Measurements from ENCODE around the gene CYP2C9.
"Not testable (repeated sequence)": the region's sequence is repeated elsewhere in the genome, so short reads cannot be mapped to it uniquely, and the experiment has no call there.

CYP2C9 gene

GRCh38 chr10:94938383-94938782, at the start of gene CYP2C9:
CYP2C9 (plus strand) TSS chr10:94938658; CDS start chr10:94938683, 25 bp downstream.
- DNase-seq: no peak

- DNase-seq: no peak
Observed at GRCh38 chr10:94889123-94889522, 49.3 kb upstream of the CYP2C9 start.

- DNase-seq: no peak
Observed at GRCh38 chr10:94890264-94891022, 48.0 kb upstream of the CYP2C9 start.

GRCh38 chr10:94898414-94898813, 40.0 kb upstream of the CYP2C9 start:
- not testable (repeated sequence) for DNase-seq

- DNase-seq: no peak
Observed at GRCh38 chr10:94902080-94902479, 36.4 kb upstream of the CYP2C9 start.

GRCh38 chr10:94902570-94902969, 35.9 kb upstream of the CYP2C9 start:
- DNase-seq: no peak

GRCh38 chr10:94904506-94905148, 33.8 kb upstream of the CYP2C9 start:
- DNase-seq: not testable (repeated sequence)

GRCh38 chr10:94916423-94916822, 22.0 kb upstream of the CYP2C9 start:
- no peak for DNase-seq

- no peak for DNase-seq
Observed at GRCh38 chr10:94936721-94937120, 1.7 kb upstream of the CYP2C9 start.

GRCh38 chr10:94943432-94944103, 5.1 kb downstream of the CYP2C9 start:
- DNase-seq: not testable (repeated sequence)

GRCh38 chr10:94946181-94946580, 7.7 kb downstream of the CYP2C9 start:
- DNase-seq: not testable (repeated sequence)

GRCh38 chr10:94963901-94964300, 25.4 kb downstream of the CYP2C9 start:
- DNase-seq: peak; percentile 7

GRCh38 chr10:94983555-94983954, 45.1 kb downstream of the CYP2C9 start:
- no peak for DNase-seq

GRCh38 chr10:94989192-94989591, 50.7 kb downstream of the CYP2C9 start:
- DNase-seq: no peak

GRCh38 chr10:94991243-94991888, 52.9 kb downstream of the CYP2C9 start:
- no peak for DNase-seq

- DNase-seq: no peak
Observed at GRCh38 chr10:94992811-94993210, 54.4 kb downstream of the CYP2C9 start.

GRCh38 chr10:94997741-94998174, 59.3 kb downstream of the CYP2C9 start:
- DNase-seq: no peak

- DNase-seq: no peak
Observed at GRCh38 chr10:95026461-95026860, 88.0 kb downstream of the CYP2C9 start.

- no peak for DNase-seq
Observed at GRCh38 chr10:95031656-95032055, 93.2 kb downstream of the CYP2C9 start.

GRCh38 chr10:95034401-95034800, 95.9 kb downstream of the CYP2C9 start:
- DNase-seq: no peak

GRCh38 chr10:95035332-95036295, 97.2 kb downstream of the CYP2C9 start:
- DNase-seq: no peak

- no peak for DNase-seq
Observed at GRCh38 chr10:95039281-95039680, 100.8 kb downstream of the CYP2C9 start.
